Measurements from ENCODE around the gene GRID2IP.

The GRID2IP gene

DNA sequence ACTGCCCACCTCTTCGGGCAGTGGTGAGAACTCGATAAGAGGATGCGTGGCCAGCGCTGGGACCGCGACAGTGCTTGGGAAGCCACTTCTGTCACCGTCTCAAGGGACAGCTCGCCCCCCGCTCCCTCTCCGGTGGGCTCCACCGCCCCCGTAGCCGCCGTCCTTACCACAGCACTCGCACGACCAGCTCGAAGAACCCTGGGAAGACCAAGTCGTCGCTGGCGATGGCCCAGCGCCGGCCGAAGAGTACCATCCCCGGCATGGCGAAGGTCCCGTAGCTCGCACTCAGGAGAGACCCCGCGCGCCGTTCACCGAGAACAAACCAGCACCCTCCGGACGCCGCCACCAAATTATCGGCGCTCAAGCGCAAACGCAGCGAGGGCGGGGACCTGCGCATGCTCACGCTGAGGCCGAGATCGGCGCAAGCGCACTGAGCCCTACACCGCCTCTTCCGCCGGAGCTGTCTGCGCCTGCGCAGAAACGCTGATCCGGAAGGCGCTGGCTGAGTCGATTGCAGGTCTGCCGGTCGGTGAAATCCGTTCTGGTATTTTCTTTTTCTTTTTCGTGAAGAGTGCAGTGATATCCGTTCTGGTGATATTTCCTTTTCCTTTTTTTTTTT lies 103.6 kb downstream of the GRID2IP start, which contains the start of gene DAGLB:
DAGLB (minus strand) TSS at position 374 of the 619 bp plus-strand sequence; CDS start at position 262, 112 bp downstream.
- DNase-seq (ENCODE audit: low read depth): peak; percentile 36

All from GM04503 (cell line).